Mesothelial cell of epicardium (in vitro differentiated cells): Measurements from ENCODE around the gene MS4A15. TPM values are rescaled to one million over a fixed set of nuclear protein-coding genes. Genes with fewer than 3 reads are reported as not detected.

Experiments used
- DNase-seq, 2 experiments: peaks; one replicate each; pipeline ENCODE4 v3.0.0; 2021; ENCODE audit warnings: low spot score in 2 of 2; ENCODE audit not compliant: unreplicated experiment in 2 of 2
- H3K27ac Mint-ChIP-seq: 2 replicates; pipeline ENCODE4 v1.8.0; 2021; ENCODE audit warnings: mixed read lengths
- H3K27me3 Mint-ChIP-seq: 2 replicates; pipeline ENCODE4 v1.8.0; 2021; ENCODE audit warnings: low read depth, mixed read lengths
- H3K36me3 Mint-ChIP-seq: 2 replicates; pipeline ENCODE4 v1.8.0; 2021; ENCODE audit warnings: mixed read lengths
- H3K4me1 Mint-ChIP-seq: 2 replicates; pipeline ENCODE4 v1.8.0; 2021; ENCODE audit warnings: mixed read lengths
- H3K4me3 Mint-ChIP-seq: 2 replicates; pipeline ENCODE4 v1.8.0; 2021; ENCODE audit warnings: mild to moderate bottlenecking, moderate library complexity, mixed read lengths
- H3K9me3 Mint-ChIP-seq: 2 replicates; pipeline ENCODE4 v1.8.0; 2021; ENCODE audit warnings: mixed read lengths
- CTCF ChIP-seq: fragments of 200-600 bp; sonication (generic); IDR thresholded peaks from one replicate; pipeline ENCODE4 v1.5.0; 2021; ENCODE audit warnings: antibody characterized with exemption; ENCODE audit not compliant: unreplicated experiment
- total RNA-seq: library from RNA; stranded (reverse); gene quantifications from 3 replicates; pipeline ENCODE4 v1.2.1, GENCODE V29; 2021

MS4A15 gene
- total RNA-seq, 1 donor from 2014 or later, result 0.13 TPM

- Mint-ChIP-seq H3K4me1 (peaks cover 5% of the 10 kb centered on the region), H3K27ac (no peak overlapping the region), H3K36me3 (no peaks in the 10 kb centered on the region), H3K9me3 (peaks cover 14% of the 10 kb centered on the region), H3K4me3 (no peak overlapping the region), H3K27me3 (peaks cover 5% of the 10 kb centered on the region)
- DNase-seq, result no peak
- TF ChIP-seq CTCF, result no peak
Measured at GRCh38 chr11:60744114-60744513, 12.6 kb upstream of the MS4A15 start.

- Mint-ChIP-seq H3K27me3 (peaks cover 12% of the 10 kb centered on the region), H3K4me3 (no peak overlapping the region), H3K9me3 (peaks cover 6% of the 10 kb centered on the region), H3K36me3 (no peaks in the 10 kb centered on the region), H3K4me1 (peaks cover 5% of the 10 kb centered on the region), H3K27ac (no peak overlapping the region)
- TF ChIP-seq CTCF, result no peak
- no peak for DNase-seq
Measured at GRCh38 chr11:60747359-60747873, 9.3 kb upstream of the MS4A15 start.

GRCh38 chr11:60748225-60748624 is 8.4 kb upstream of the MS4A15 start:
- no peak for TF ChIP-seq CTCF
- H3K27me3 Mint-ChIP-seq, result peaks cover 16% of the 10 kb centered on the region
- no peak for DNase-seq
- peaks cover 5% of the 10 kb centered on the region for H3K4me1 Mint-ChIP-seq
- no peaks in the 10 kb centered on the region for H3K9me3 Mint-ChIP-seq
- no peaks in the 10 kb centered on the region for H3K36me3 Mint-ChIP-seq
- no peak overlapping the region for H3K4me3 Mint-ChIP-seq
- H3K27ac Mint-ChIP-seq, result no peak overlapping the region

GRCh38 chr11:60748821-60749220 is 7.8 kb upstream of the MS4A15 start:
- no peak for DNase-seq
- Mint-ChIP-seq H3K27me3 (peaks cover 19% of the 10 kb centered on the region), H3K36me3 (no peaks in the 10 kb centered on the region), H3K4me1 (peaks cover 5% of the 10 kb centered on the region), H3K9me3 (no peaks in the 10 kb centered on the region), H3K4me3 (no peak overlapping the region), H3K27ac (no peak overlapping the region)
- no peak for TF ChIP-seq CTCF

- Mint-ChIP-seq H3K27me3 (peaks cover 19% of the 10 kb centered on the region), H3K36me3 (no peaks in the 10 kb centered on the region), H3K9me3 (no peaks in the 10 kb centered on the region), H3K4me3 (no peak overlapping the region), H3K4me1 (no peaks in the 10 kb centered on the region), H3K27ac (no peak overlapping the region)
- TF ChIP-seq CTCF, result no peak
- DNase-seq, result no peak
Measured at GRCh38 chr11:60750911-60751310, 5.8 kb upstream of the MS4A15 start.

- DNase-seq, result no peak
- Mint-ChIP-seq H3K27ac (no peak overlapping the region), H3K4me1 (no peaks in the 10 kb centered on the region), H3K9me3 (no peaks in the 10 kb centered on the region), H3K36me3 (no peaks in the 10 kb centered on the region), H3K27me3 (peaks cover 19% of the 10 kb centered on the region), H3K4me3 (no peak overlapping the region)
- TF ChIP-seq CTCF, result no peak
Measured at GRCh38 chr11:60753309-60753708, 3.4 kb upstream of the MS4A15 start.
